Adrenal gland (tissue), 5 donors: ENCODE results near the gene FAF1.

Experiments used
- POLR2A ChIP-seq, 2 donors: fragments of 450-650 bp; IDR thresholded peaks; one replicate each; pipeline ENCODE4 v1.6.1; 2017; ENCODE audit warnings: antibody characterized with exemption in 2 of 2, mild to moderate bottlenecking in 2 of 2, moderate library complexity in 1 of 2
- TF ChIP-seq, protein P1 (sequence below), 6 experiments: fragments of 450-650 bp in 4 of 6; fragments of 200-600 bp in 2 of 6; sonication (generic) in 1 of 6; IDR thresholded peaks; 1 replicate in 5 of 6; 2 replicates in 1 of 6; pipeline versions ENCODE4 v1.5.1 to v1.8.0; 2016 to 2021; ENCODE audit warnings: antibody characterized with exemption in 6 of 6, mild to moderate bottlenecking in 2 of 6, moderate library complexity in 1 of 6
- donor health status: DM: no; HTN: no; CAD: no.

DNA sequence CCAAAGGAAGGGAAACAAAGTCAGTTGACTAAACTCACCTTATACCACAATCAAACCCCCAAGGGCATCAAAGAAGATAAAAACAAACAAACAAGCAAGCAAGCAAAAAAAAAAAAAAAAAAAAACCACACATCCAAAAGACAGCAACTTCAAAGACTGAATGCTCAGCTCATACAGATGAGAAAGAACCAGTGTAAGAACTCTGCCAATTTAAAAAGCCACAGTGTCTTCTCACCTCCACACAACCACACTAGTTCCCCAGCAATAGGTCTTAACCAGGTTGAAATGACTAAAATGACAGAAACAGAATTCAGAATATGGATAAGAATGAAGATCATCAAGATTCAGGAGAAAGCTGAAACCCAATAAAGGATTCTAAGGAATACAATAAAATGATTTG, 193.4 kb downstream of the FAF1 start:
- no peak for TF ChIP-seq POLR2A (IDR thresholded peaks at IDR 0.05)
- TF ChIP-seq, protein P1, sequence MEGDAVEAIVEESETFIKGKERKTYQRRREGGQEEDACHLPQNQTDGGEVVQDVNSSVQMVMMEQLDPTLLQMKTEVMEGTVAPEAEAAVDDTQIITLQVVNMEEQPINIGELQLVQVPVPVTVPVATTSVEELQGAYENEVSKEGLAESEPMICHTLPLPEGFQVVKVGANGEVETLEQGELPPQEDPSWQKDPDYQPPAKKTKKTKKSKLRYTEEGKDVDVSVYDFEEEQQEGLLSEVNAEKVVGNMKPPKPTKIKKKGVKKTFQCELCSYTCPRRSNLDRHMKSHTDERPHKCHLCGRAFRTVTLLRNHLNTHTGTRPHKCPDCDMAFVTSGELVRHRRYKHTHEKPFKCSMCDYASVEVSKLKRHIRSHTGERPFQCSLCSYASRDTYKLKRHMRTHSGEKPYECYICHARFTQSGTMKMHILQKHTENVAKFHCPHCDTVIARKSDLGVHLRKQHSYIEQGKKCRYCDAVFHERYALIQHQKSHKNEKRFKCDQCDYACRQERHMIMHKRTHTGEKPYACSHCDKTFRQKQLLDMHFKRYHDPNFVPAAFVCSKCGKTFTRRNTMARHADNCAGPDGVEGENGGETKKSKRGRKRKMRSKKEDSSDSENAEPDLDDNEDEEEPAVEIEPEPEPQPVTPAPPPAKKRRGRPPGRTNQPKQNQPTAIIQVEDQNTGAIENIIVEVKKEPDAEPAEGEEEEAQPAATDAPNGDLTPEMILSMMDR (IDR thresholded peaks at IDR 0.05), result no peak
